Mammary epithelial cell (primary cell): Measurements from ENCODE around the gene RPUSD1.

Experiments
- EZH2 ChIP-seq: IDR thresholded peaks from 2 replicates; pipeline ENCODE4 v1.6.1; 2012; ENCODE audit warnings: low read length, inconsistent platforms, borderline replicate concordance
- TF ChIP-seq, protein P1 (sequence below), 2 donors: IDR thresholded peaks in 1 of 2; conservative IDR thresholded peaks in 1 of 2; 2 replicates each; pipeline ENCODE4 v1.5.1; 2011 to 2012; ENCODE audit warnings: inconsistent platforms in 2 of 2, low read length in 2 of 2, mild to moderate bottlenecking in 2 of 2, control low read depth in 1 of 2, low read depth in 1 of 2; ENCODE audit not compliant: insufficient read depth in 1 of 2; ENCODE audit errors: extremely low read depth in 1 of 2

DNA sequence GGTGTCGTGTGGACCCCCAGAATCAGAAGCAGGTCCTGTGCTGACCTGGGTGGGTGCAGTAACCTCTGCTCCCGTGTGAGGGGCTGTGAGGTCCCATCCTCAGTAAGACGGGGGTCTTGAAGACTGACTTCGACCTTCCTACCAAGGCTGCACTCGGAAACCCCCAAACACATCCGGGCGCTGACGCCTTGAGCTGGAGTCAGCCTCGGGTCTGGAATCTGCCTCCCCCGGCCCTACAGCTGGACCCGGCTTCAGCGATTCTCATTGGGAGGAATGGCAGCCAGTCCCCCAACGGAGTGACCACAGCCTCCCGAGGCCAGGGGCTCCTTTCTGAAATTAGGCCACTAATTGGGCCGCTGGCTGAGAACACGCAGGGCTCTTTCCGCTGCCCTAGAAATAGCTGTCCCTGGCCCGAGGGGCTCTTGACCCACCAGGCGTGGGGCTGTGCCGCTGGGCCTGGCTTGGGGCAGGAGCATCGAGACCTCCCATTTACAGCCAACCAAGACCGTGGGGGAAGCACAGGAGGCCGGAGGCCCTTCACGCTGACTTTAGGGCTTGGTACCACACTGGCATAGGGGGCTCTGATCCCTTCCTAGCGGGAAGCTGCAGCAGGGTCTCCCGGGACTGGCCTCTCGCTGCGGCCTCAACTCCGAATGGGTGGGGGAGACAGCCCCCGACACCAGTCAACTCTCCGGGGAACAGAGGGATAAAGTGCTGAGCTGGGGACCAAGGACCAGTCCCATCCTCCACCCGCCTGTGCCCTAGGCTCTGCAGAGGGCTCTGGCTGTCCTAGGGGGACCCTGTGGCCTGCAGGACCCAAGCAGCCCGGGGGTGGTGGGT lies 15.0 kb upstream of the RPUSD1 start:
- TF ChIP-seq, protein P1, sequence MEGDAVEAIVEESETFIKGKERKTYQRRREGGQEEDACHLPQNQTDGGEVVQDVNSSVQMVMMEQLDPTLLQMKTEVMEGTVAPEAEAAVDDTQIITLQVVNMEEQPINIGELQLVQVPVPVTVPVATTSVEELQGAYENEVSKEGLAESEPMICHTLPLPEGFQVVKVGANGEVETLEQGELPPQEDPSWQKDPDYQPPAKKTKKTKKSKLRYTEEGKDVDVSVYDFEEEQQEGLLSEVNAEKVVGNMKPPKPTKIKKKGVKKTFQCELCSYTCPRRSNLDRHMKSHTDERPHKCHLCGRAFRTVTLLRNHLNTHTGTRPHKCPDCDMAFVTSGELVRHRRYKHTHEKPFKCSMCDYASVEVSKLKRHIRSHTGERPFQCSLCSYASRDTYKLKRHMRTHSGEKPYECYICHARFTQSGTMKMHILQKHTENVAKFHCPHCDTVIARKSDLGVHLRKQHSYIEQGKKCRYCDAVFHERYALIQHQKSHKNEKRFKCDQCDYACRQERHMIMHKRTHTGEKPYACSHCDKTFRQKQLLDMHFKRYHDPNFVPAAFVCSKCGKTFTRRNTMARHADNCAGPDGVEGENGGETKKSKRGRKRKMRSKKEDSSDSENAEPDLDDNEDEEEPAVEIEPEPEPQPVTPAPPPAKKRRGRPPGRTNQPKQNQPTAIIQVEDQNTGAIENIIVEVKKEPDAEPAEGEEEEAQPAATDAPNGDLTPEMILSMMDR (conservative IDR thresholded peaks at IDR 0.05 in 1 of 2, IDR thresholded peaks at IDR 0.05 in 1 of 2; ENCODE audit: extremely low read depth in 1 of 2, insufficient read depth in 1 of 2, low read depth in 1 of 2, low read length in 2 of 2) = no peak
- no peak for TF ChIP-seq EZH2
